Right lobe of liver (tissue), 4 donors: Measurements from ENCODE around the gene NKD2.

Experiments used
- CTCF ChIP-seq, 4 donors: fragments of 200-600 bp in 3 of 4; fragments of 450-650 bp in 1 of 4; IDR thresholded peaks; one replicate each; pipeline versions ENCODE4 v1.5.1 to v1.8.0; 2016 to 2022; ENCODE audit warnings: antibody characterized with exemption in 4 of 4, mild to moderate bottlenecking in 2 of 4
- POLR2A ChIP-seq: fragments of 450-650 bp; IDR thresholded peaks from one replicate; pipeline ENCODE4 v1.6.1; 2017; ENCODE audit warnings: antibody characterized with exemption, mild to moderate bottlenecking
- donor health status: DM: no; HTN: no; CAD: no.
- donor health status: DM: no; HTN: no; CAD: no.
- donor health status: DM: no; HTN: yes; CAD: no.

GRCh38 chr5:1080432-1080831 is 71.8 kb downstream of the NKD2 start:
- TF ChIP-seq CTCF (IDR thresholded peaks at IDR 0.05) = no peak
- no peak for TF ChIP-seq POLR2A
